Esophagus muscularis mucosa (tissue), 4 donors: ENCODE results near the gene MAS1L. TPM values are rescaled to one million over a fixed set of nuclear protein-coding genes. Genes with fewer than 3 reads are reported as not detected.

Experiments used
- DNase-seq: peaks from one replicate; pipeline ENCODE4 v3.0.0-alpha.2; 2017; ENCODE audit errors: extremely low spot score
- H3K27ac ChIP-seq, 4 donors: fragments of 200-600 bp; sonication (generic); replicated peaks in 1 of 4; 1 replicate in 3 of 4; 2 replicates in 1 of 4; pipeline ENCODE4 v1.5.1; 2016 to 2019; ENCODE audit warnings: mild to moderate bottlenecking in 1 of 4
- H3K27me3 ChIP-seq, 4 donors: fragments of 200-600 bp; sonication (generic); one replicate each; pipeline versions ENCODE4 v1.5.1 to v1.6.0; 2016 to 2019
- H3K36me3 ChIP-seq, 4 donors: fragments of 200-600 bp; sonication (generic); one replicate each; pipeline ENCODE4 v1.5.1; 2016 to 2019
- H3K4me1 ChIP-seq, 4 donors: fragments of 200-600 bp; sonication (generic); one replicate each; pipeline ENCODE4 v1.5.1; 2016 to 2019
- H3K4me3 ChIP-seq, 4 donors: fragments of 200-600 bp; sonication (generic); 1 replicate in 2 of 4; 2 replicates in 2 of 4; pipeline ENCODE4 v1.5.1; 2016 to 2019; ENCODE audit warnings: mild to moderate bottlenecking in 4 of 4, moderate library complexity in 1 of 4
- H3K9me3 ChIP-seq, 4 donors: fragments of 200-600 bp; sonication (generic); 1 replicate in 3 of 4; 2 replicates in 1 of 4; pipeline ENCODE4 v1.5.1; 2016 to 2019
- EP300 ChIP-seq: sonication (generic); formaldehyde crosslinking; IDR thresholded peaks from one replicate; pipeline ENCODE4 v1.6.1; 2017; ENCODE audit warnings: antibody characterized with exemption
- POLR2A ChIP-seq: fragments of 450-650 bp; IDR thresholded peaks from one replicate; pipeline ENCODE4 v1.6.1; 2017; ENCODE audit warnings: antibody characterized with exemption, moderate library complexity, mild to moderate bottlenecking, low read depth
- POLR2AphosphoS5 ChIP-seq, 2 donors: sonication (generic); formaldehyde crosslinking; IDR thresholded peaks; one replicate each; pipeline ENCODE4 v1.6.1; 2017; ENCODE audit warnings: antibody characterized with exemption in 2 of 2
- WGBS: methylation state at CpG from one replicate; pipeline ENCODE4 v1.1.5; 2018; 5-methylcytosine and 5-hydroxymethylcytosine counted together
- intact Hi-C: fragments of 100-400 bp; cut with DNase I; formaldehyde crosslinking; loops from one replicate; pipeline ENCODE4 v1.15.1; 2023
- total RNA-seq, 4 donors: library from RNA; depleted of rRNA; stranded (reverse); fragments of >200 nt; gene quantifications; one replicate each; pipeline versions ENCODE4 v1.1.0 to v1.2.1, GENCODE V29; 2016
- TF ChIP-seq, protein P1 (sequence below), 3 experiments: fragments of 200-600 bp in 2 of 3; fragments of 450-650 bp in 1 of 3; sonication (generic) in 2 of 3; IDR thresholded peaks; one replicate each; pipeline ENCODE4 v1.5.1; 2017 to 2019; ENCODE audit warnings: antibody characterized with exemption in 3 of 3, mild to moderate bottlenecking in 2 of 3, moderate library complexity in 1 of 3

Gene MAS1L
- total RNA-seq, 4 donors from 2014 or later = 0.33 TPM; not detected in 3

DNA sequence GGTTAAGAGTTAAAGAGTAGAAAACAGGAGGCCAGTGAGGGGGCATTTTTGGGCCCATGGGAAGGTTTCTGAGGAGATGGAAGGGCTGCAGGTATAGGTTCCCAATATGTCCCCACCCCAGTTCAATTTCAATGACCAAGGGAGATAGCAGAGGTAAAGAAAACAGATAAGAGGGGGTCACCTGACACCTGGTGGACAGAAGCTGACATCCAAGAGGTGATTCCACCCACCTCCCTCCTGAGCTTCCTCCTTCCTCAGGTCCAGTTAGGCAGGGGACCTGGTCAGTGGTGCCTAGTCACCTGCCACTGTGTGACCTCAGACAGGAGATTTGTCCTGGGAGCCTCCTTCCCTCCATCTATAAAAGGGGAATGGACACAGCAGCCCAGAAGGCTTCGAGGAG lies 29.5 kb upstream of the MAS1L start:
- WGBS = 44% methylated on average over 1 of the region's 1 CpG
- Histone ChIP-seq H3K27ac (no peak overlapping the region), H3K36me3 (no peaks in the 10 kb centered on the region), H3K9me3 (no peaks in the 10 kb centered on the region), H3K4me3 (no peak overlapping the region), H3K4me1 (no peaks in the 10 kb centered on the region), H3K27me3 (no peaks in the 10 kb centered on the region)
- no peak for DNase-seq
- intact Hi-C loops = no loop called here
- TF ChIP-seq, protein P1, sequence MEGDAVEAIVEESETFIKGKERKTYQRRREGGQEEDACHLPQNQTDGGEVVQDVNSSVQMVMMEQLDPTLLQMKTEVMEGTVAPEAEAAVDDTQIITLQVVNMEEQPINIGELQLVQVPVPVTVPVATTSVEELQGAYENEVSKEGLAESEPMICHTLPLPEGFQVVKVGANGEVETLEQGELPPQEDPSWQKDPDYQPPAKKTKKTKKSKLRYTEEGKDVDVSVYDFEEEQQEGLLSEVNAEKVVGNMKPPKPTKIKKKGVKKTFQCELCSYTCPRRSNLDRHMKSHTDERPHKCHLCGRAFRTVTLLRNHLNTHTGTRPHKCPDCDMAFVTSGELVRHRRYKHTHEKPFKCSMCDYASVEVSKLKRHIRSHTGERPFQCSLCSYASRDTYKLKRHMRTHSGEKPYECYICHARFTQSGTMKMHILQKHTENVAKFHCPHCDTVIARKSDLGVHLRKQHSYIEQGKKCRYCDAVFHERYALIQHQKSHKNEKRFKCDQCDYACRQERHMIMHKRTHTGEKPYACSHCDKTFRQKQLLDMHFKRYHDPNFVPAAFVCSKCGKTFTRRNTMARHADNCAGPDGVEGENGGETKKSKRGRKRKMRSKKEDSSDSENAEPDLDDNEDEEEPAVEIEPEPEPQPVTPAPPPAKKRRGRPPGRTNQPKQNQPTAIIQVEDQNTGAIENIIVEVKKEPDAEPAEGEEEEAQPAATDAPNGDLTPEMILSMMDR (IDR thresholded peaks at IDR 0.05) = no peak
- TF ChIP-seq EP300 (no peak), POLR2A (no peak), POLR2AphosphoS5 (IDR thresholded peaks at IDR 0.05) (no peak)

DNA sequence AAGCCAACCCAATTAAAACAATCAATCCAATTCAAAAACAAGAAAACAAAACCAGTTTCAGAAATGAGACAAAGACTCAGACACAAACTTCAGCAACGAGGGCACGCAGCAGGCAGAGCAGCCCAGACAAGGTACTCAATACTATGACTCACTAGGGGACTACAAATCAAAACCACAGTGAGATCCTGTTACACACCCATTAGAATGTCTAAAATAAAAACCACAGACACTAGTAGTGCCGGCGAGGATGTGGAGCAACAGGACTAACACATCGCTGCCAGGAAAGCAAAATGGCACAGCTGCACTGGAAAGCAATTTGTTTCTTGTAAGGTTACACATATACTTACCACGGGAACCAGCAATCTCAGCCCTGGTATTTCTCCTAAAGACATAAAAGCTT lies 28.4 kb upstream of the MAS1L start:
- Histone ChIP-seq H3K4me1 (no peaks in the 10 kb centered on the region), H3K9me3 (no peaks in the 10 kb centered on the region), H3K27ac (no peak overlapping the region), H3K27me3 (no peaks in the 10 kb centered on the region), H3K4me3 (no peak overlapping the region), H3K36me3 (no peaks in the 10 kb centered on the region)
- no peak for DNase-seq
- TF ChIP-seq POLR2A (no peak), EP300 (no peak), POLR2AphosphoS5 (IDR thresholded peaks at IDR 0.05) (no peak)
- TF ChIP-seq, protein P1 (IDR thresholded peaks at IDR 0.05) = no peak
- intact Hi-C loops = no loop called here
- 69% methylated on average over 6 of the region's 6 CpGs for WGBS

DNA sequence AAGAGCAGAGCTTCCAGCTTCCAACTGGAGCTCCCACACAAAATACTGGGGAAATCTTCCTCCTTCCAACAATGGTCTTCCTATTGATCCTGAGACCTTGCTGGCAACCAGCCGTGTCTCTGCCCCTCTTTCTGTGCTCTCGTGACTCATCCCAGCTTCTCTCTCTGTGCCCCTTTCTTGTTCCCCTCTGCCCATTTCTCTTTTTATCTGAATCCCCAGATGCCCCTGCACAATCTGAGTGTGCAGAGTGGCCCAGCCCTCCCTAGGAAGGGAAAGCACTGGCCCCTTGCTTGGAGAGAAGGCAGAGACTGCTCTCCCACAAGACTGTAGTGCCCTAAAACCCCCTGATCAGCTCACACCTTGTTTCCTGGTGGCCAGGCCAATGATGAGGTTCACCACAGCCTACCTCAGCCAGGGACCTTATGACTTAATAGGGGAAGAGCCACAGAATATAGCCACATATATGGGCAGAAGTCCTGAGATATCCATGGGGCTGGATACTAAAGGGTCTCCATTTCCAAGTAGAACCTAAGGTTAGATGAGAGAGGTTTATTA lies 23.1 kb upstream of the MAS1L start:
- Histone ChIP-seq H3K27ac (no peak overlapping the region), H3K4me3 (no peak overlapping the region), H3K4me1 (no peaks in the 10 kb centered on the region), H3K27me3 (peaks cover 0 to 3% (median 0%) of the 10 kb centered on the region in 4 donors), H3K36me3 (no peaks in the 10 kb centered on the region), H3K9me3 (no peaks in the 10 kb centered on the region)
- TF ChIP-seq, protein P1 (IDR thresholded peaks at IDR 0.05) = no peak
- no peak for TF ChIP-seq EP300
- no peak for TF ChIP-seq POLR2AphosphoS5 (IDR thresholded peaks at IDR 0.05)
- TF ChIP-seq POLR2A = no peak
- intact Hi-C loops = no loop called here
- DNase-seq = no peak
- WGBS = 88% methylated on average over 2 of the region's 2 CpGs

DNA sequence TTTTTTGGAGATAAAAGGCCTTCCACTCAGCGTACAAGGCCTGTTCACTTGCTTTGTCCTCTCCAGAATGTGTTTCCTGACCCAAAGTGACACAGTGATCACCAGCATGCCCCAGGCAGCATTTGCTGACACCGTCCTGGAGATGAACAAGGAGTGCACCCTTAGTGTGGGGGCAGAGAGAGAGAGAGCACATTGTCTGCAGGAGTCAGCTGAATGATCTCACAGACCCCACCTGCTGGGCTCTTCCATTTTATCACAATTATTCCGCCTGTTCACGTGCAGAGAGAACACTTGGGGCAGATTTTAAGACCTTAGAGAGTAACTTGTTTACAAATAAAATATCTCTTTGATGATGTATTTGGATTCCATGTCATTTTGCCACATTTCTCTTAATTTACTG lies 22.4 kb upstream of the MAS1L start:
- DNase-seq = no peak
- no peak for TF ChIP-seq EP300
- TF ChIP-seq, protein P1 (IDR thresholded peaks at IDR 0.05) = no peak
- TF ChIP-seq POLR2A = no peak
- TF ChIP-seq POLR2AphosphoS5 (IDR thresholded peaks at IDR 0.05) = no peak
- Histone ChIP-seq H3K4me1 (no peaks in the 10 kb centered on the region), H3K27ac (no peak overlapping the region), H3K27me3 (peaks cover 0 to 3% (median 0%) of the 10 kb centered on the region in 4 donors), H3K9me3 (no peaks in the 10 kb centered on the region), H3K36me3 (no peaks in the 10 kb centered on the region), H3K4me3 (no peak overlapping the region)
- WGBS = 39% methylated on average over 4 of the region's 4 CpGs
- intact Hi-C loops = no loop called here

DNA sequence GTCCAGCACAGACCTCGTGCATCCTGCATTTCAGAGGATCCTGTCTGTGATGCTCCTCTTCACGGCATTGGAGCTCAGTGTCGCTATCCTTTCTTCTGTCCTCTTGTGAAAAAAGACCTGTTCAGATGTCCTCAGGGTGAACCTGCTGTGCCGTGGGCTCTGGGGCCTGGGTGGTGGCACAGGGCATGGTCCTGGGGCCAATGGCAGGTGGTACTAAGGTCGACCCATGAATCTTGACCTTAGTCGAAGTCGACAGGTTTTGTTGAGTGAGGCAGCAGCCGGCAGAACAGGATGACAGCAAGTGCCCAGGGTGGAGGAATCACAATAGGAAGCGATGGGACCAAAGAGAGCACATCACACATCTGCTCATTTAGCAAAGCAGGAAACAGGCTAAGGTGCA lies 22.0 kb upstream of the MAS1L start:
- H3K4me1 ChIP-seq = no peaks in the 10 kb centered on the region
- peaks cover 0 to 3% (median 0%) of the 10 kb centered on the region in 4 donors for H3K27me3 ChIP-seq
- no peak overlapping the region for H3K27ac ChIP-seq
- H3K9me3 ChIP-seq = no peaks in the 10 kb centered on the region
- DNase-seq = no peak
- TF ChIP-seq, protein P1 (IDR thresholded peaks at IDR 0.05) = no peak
- no peak for TF ChIP-seq EP300
- no peak for TF ChIP-seq POLR2A
- TF ChIP-seq POLR2AphosphoS5 (IDR thresholded peaks at IDR 0.05) = no peak
- intact Hi-C loops = no loop called here
- no peaks in the 10 kb centered on the region for H3K36me3 ChIP-seq
- H3K4me3 ChIP-seq = no peak overlapping the region
- 70% methylated on average over 9 of the region's 9 CpGs for WGBS
